MM.1S (cell line): ENCODE measurements around the gene CNTN5.

Experiments used
- DNase-seq: peaks from one replicate; pipeline ENCODE4 v3.0.0-alpha.2; 2015
- H2AFZ ChIP-seq: fragments of 300-600 bp; sonication (generic); 2 replicates; pipeline ENCODE4 v1.6.0; 2016; ENCODE audit warnings: antibody characterized with exemption, low read length
- H3F3A ChIP-seq: fragments of 300-600 bp; sonication (generic); 2 replicates; pipeline ENCODE4 v1.6.1; 2016; ENCODE audit warnings: mild to moderate bottlenecking, antibody characterized with exemption, low read length, moderate library complexity, mixed read lengths; ENCODE audit not compliant: insufficient read depth
- H3K27ac ChIP-seq: fragments of 300-600 bp; sonication (generic); 2 replicates; pipeline ENCODE4 v1.5.1; 2016; ENCODE audit warnings: mild to moderate bottlenecking, low read length
- H3K27me3 ChIP-seq: fragments of 300-600 bp; sonication (generic); replicated peaks from 2 replicates; pipeline ENCODE4 v1.6.0; 2016; ENCODE audit warnings: low read length; ENCODE audit not compliant: insufficient read depth
- H3K36me3 ChIP-seq: fragments of 300-600 bp; sonication (generic); replicated peaks from 2 replicates; pipeline ENCODE4 v1.6.1; 2016; ENCODE audit warnings: mild to moderate bottlenecking, low read length, mixed read lengths; ENCODE audit not compliant: insufficient read depth
- H3K4me1 ChIP-seq: fragments of 300-600 bp; sonication (generic); 2 replicates; pipeline ENCODE4 v1.6.1; 2016; ENCODE audit warnings: low read length, mixed read lengths
- H3K4me2 ChIP-seq: fragments of 300-600 bp; sonication (generic); 2 replicates; pipeline ENCODE4 v1.6.0; 2016; ENCODE audit warnings: low read depth, low read length
- H3K4me3 ChIP-seq: fragments of 300-600 bp; sonication (generic); 2 replicates; pipeline ENCODE4 v1.5.1; 2016; ENCODE audit warnings: low read length, mixed read lengths
- H3K79me2 ChIP-seq: fragments of 300-600 bp; sonication (generic); 2 replicates; pipeline ENCODE4 v1.6.1; 2016; ENCODE audit warnings: mixed run types, low read length, mixed read lengths
- H3K9ac ChIP-seq: fragments of 300-600 bp; sonication (generic); 2 replicates; pipeline ENCODE4 v1.6.1; 2016; ENCODE audit warnings: low read length, mixed read lengths
- H3K9me2 ChIP-seq: fragments of 300-600 bp; sonication (generic); replicated peaks from 2 replicates; pipeline ENCODE4 v1.6.1; 2016; ENCODE audit warnings: mild to moderate bottlenecking, low read length, mixed read lengths; ENCODE audit not compliant: insufficient read depth
- H3K9me3 ChIP-seq: fragments of 300-600 bp; sonication (generic); replicated peaks from 2 replicates; pipeline ENCODE4 v1.6.1; 2016; ENCODE audit warnings: mild to moderate bottlenecking, low read length, mixed read lengths; ENCODE audit not compliant: insufficient read depth
- H4K20me1 ChIP-seq: fragments of 300-600 bp; sonication (generic); 2 replicates; pipeline ENCODE4 v1.6.1; 2016; ENCODE audit warnings: mild to moderate bottlenecking, low read length, moderate library complexity, mixed read lengths; ENCODE audit not compliant: insufficient read depth
- CTCF ChIP-seq: fragments of 300-600 bp; sonication (generic); IDR thresholded peaks from 2 replicates; pipeline ENCODE4 v1.5.1; 2016; ENCODE audit warnings: antibody characterized with exemption, low read length, mixed read lengths
- EZH2 ChIP-seq: fragments of 300-600 bp; sonication (generic); optimal IDR thresholded peaks from 2 replicates; pipeline ENCODE3; 2017; ENCODE audit warnings: low read depth, mild to moderate bottlenecking, antibody characterized with exemption, low read length, mixed read lengths
- EZH2phosphoT487 ChIP-seq: fragments of 300-600 bp; sonication (generic); IDR thresholded peaks from 2 replicates; pipeline ENCODE4 v1.6.1; 2018; ENCODE audit warnings: antibody characterized with exemption, low read length

CNTN5 gene

DNA sequence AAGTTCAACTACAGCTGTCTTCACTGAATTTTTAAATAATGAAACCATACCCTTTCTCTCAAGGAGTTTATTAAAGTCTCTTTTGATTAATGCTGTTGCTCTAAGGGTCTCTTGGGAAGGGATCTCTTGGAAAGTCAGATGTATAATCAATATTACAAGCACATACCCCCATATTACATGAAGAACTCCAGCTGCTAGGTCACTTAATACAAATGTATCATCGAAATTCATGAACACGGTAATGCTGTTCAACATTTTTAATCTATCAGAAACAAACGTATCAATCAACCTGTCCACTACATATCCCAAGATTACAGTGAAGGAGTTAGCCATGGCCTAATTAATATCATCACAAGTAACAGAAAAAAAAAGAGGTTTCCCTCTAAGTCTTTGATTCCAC lies 1283.1 kb downstream of the CNTN5 start:
- no peaks in the 10 kb centered on the region for H3K9me3 ChIP-seq
- H3K36me3 ChIP-seq, result no peaks in the 10 kb centered on the region
- no peak overlapping the region for H3K4me2 ChIP-seq
- no peaks in the 10 kb centered on the region for H3K79me2 ChIP-seq
- no peak for DNase-seq
- no peak overlapping the region for H3K27ac ChIP-seq
- no peak overlapping the region for H2AFZ ChIP-seq
- no peaks in the 10 kb centered on the region for H3K4me1 ChIP-seq
- no peak for TF ChIP-seq EZH2phosphoT487
- H3K9me2 ChIP-seq, result no peaks in the 10 kb centered on the region
- H3K27me3 ChIP-seq, result no peaks in the 10 kb centered on the region
- no peaks in the 10 kb centered on the region for H4K20me1 ChIP-seq
- no peak overlapping the region for H3K9ac ChIP-seq
- H3K4me3 ChIP-seq, result no peak overlapping the region
- H3F3A ChIP-seq, result no peaks in the 10 kb centered on the region

DNA sequence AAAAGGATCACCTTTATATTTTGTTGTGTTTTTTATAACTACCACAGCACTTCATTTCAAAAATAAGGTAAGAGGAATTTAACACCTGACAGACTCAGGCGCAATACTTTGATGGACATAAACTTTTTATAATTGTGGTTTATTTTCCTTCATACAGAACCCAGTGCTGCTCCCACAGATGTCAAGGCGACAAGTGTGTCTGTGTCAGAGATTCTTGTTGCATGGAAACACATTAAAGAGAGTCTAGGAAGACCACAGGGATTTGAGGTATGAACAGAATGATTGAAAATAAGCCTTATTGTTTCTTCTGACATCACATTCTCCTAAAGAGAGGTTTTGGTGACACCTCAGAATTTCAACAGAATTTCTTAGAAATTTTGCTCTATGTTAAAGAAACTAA lies 1287.5 kb downstream of the CNTN5 start:
- Histone ChIP-seq H3K27ac (no peak overlapping the region), H3K27me3 (no peaks in the 10 kb centered on the region), H3K9me3 (no peaks in the 10 kb centered on the region), H3K36me3 (no peaks in the 10 kb centered on the region), H3K9me2 (no peaks in the 10 kb centered on the region), H4K20me1 (no peaks in the 10 kb centered on the region), H3K4me3 (no peak overlapping the region), H2AFZ (no peak overlapping the region), H3K4me2 (no peak overlapping the region), H3F3A (no peaks in the 10 kb centered on the region), H3K9ac (no peak overlapping the region), H3K4me1 (no peaks in the 10 kb centered on the region), H3K79me2 (no peaks in the 10 kb centered on the region)
- TF ChIP-seq EZH2 (no peak), CTCF (no peak), EZH2phosphoT487 (no peak)
- no peak for DNase-seq

DNA sequence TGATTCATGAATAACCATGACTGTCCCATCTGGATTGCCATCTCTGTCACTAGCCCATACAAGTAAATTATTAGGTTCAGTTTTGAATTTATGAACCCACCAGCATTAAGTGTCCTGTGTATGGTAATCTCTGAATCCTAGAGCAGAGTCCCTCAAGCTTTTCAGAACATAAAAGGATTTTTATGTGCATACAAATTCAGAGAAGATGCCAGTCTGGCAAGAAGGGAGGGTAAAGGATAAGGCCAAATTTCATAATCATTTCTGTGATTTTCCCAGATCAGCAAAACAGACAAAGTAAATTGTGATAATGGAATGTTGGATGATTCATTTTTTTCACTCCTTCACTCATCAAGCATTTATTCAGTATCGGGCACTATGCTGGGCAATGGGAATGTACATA lies 1295.2 kb downstream of the CNTN5 start:
- H3K27me3 ChIP-seq, result no peaks in the 10 kb centered on the region

More for the DNA sequence above, 1295.2 kb downstream of the CNTN5 start:
- no peaks in the 10 kb centered on the region for H4K20me1 ChIP-seq
- H3K4me3 ChIP-seq, result no peak overlapping the region
- no peak overlapping the region for H3K4me2 ChIP-seq
- no peak overlapping the region for H3K9ac ChIP-seq
- H3K9me2 ChIP-seq, result no peaks in the 10 kb centered on the region
- H3K9me3 ChIP-seq, result no peaks in the 10 kb centered on the region
- H3K79me2 ChIP-seq, result no peaks in the 10 kb centered on the region
- no peaks in the 10 kb centered on the region for H3K36me3 ChIP-seq
- H3K4me1 ChIP-seq, result no peaks in the 10 kb centered on the region
- DNase-seq, result no peak
- H3K27ac ChIP-seq, result no peak overlapping the region
- H2AFZ ChIP-seq, result no peak overlapping the region
- no peaks in the 10 kb centered on the region for H3F3A ChIP-seq
- TF ChIP-seq EZH2 (no peak), CTCF (no peak), EZH2phosphoT487 (no peak)
